NCI-H2196 (cell line): ENCODE results near the gene UQCRH.
"Not testable (repeated sequence)": the region's sequence is repeated elsewhere in the genome, so short reads cannot be mapped to it uniquely, and the experiment has no call there.

ENCODE experiments used
- DNase-seq: peaks from one replicate; lab custom pipeline; 2025; ENCODE audit not compliant: unreplicated experiment; lab: John Stamatoyannopoulos, UW

Gene UQCRH

DNA sequence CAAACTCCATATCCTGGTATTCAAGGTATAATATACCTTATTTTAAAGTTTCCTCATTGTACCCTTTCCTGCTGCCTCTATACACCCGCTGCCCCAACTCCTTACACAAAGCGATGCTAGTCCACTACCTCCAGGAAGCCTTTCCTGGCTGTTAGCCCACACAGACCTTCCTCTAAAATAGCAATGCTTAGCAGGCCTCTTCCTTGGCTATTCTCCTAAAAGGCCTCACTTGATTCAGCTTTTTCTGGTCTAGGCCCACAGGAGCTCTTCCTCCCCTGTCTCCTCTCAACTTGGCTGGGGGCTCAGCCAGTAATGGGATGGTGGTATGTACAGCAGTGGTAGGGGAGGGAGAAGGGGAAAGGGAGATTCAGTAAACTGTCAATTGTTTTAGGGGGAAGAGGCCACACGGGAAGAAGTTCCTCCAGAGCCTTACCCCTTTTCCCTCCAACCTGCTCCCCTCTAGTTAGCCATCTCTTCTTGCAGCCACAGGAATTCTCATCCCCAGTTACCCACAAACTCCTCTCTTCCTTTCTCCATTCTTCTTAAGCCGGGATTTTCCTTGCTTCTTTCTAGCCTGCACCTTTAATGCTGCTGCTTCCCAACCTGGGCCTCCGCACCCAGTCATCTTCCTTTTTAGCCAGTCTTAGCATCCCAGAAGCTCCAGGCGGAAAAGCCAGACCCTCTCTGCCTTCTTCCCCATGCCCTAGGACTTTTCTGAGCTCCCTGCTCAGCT is 2.7 kb upstream of the UQCRH start:
- DNase-seq = no peak

- DNase-seq = no peak
These were observed 2.1 kb upstream of the UQCRH start for GRCh38 chr1:46301406-46301807.

GRCh38 chr1:46301808-46302640 is 1.5 kb upstream of the UQCRH start:
- DNase-seq = no peak

DNA sequence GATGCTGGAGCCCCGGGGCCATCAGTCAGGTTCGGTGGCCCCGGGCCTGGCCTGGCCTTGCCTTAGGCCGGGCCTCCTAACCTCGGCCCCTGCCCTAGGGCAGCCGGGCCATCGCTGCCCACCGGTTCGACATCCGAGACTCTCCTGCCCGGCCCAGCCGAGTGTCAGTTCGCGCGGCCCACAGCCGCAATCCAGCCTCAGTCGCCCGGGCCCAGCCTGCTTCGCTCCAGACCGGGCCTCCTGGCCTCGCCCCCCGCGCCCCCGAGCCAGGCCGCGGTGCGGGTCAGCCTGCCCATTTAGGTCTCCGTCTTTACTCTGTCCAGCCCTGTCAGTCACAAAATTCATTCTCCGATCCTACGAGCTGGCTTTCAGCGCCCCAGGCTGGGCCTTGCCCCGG is 859 bp upstream of the UQCRH start:
- no peak for DNase-seq

DNA sequence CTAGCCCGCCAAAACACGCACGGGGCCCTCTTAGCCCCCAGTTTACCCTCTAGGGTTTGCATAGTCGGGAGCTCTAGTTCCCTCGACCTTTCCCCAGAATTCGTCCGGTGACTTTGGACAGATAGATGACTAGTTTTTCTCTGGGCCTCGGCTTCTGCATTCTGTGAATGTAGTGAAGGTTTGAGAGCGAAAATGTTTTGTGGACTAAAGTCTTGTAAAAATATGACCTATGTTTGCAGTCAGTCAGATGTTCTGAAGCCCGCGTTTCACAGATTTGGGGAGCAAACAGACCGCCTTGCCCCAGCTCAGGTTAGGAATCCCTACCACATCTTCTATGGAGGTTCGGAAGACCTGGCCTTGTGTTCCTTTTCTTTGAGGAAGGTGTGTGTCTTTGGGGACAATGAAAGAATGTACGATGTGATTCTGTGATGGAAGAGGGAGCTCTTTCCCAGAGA is 401 bp downstream of the UQCRH start:
- no peak for DNase-seq

- no peak for DNase-seq
These were observed 2.6 kb downstream of the UQCRH start for GRCh38 chr1:46306159-46306530.

- no peak for DNase-seq
These were observed 6.1 kb downstream of the UQCRH start for GRCh38 chr1:46309401-46310159.

DNA sequence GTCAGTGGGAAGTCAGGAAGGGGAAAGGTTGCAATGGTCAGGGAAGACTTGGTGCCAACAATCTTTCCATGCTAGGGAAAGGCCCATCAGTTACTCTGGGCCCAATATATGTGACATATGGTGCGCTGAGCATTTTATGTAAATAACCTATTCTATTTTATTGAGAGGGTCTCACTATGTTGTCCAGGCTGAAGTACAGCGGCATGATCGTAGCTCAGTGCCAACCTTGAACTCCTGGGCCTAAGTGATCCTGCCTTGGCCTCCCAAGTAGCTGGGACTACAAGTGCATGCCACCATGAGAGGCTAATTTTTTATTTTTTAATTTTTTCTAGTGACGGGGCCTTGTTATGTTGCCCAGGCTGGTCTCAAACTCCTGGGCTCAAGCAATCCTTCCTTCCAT is 6.8 kb downstream of the UQCRH start:
- DNase-seq = no peak

DNA sequence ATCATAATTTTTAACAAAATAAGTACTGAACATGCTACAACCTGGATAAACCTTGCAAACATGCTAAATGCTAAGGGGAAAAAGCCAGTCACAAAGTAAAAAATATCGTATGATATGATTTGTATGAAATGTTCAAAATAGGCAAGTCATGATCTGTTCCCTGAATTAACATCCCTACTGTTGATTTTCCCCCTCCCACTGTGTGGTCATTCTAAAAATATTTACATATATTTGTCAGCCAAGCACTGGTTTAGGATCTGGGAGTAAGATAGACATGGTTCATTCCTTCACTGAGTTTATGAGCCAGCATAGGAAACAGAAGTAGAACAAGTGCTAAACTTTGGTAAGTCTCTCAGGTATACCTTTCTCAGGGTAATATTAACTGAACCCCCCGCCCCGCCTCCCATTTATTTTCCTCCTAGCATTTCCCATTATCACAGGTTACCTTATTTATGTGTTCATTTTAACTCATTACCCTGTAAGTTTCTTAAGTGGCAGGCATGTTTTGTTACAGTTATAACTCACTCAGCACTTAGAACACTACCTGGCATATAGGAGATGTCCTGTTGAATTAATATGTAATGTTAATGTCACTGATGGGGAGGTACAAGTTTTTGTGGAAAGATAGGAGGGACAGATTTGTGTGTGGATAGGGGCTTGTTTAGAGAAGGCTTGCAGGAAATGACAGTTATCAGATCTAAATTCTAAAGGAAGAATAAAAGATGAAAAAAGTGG is 12.3 kb downstream of the UQCRH start:
- no peak for DNase-seq

GRCh38 chr1:46317323-46317722 is 13.8 kb downstream of the UQCRH start:
- DNase-seq = no peak

GRCh38 chr1:46319301-46319700 is 15.8 kb downstream of the UQCRH start:
- not testable (repeated sequence) for DNase-seq

- not testable (repeated sequence) for DNase-seq
These were observed 16.7 kb downstream of the UQCRH start for GRCh38 chr1:46319960-46320914.

- DNase-seq = not testable (repeated sequence)
These were observed 18.7 kb downstream of the UQCRH start for GRCh38 chr1:46322191-46322590.

- not testable (repeated sequence) for DNase-seq
These were observed 22.0 kb downstream of the UQCRH start for GRCh38 chr1:46325285-46326076.

- DNase-seq = not testable (repeated sequence)
These were observed 24.7 kb downstream of the UQCRH start for GRCh38 chr1:46328182-46328581.

- DNase-seq = not testable (repeated sequence)
These were observed 26.3 kb downstream of the UQCRH start for GRCh38 chr1:46329807-46330206.

GRCh38 chr1:46330381-46330780 is 26.9 kb downstream of the UQCRH start:
- not testable (repeated sequence) for DNase-seq

DNA sequence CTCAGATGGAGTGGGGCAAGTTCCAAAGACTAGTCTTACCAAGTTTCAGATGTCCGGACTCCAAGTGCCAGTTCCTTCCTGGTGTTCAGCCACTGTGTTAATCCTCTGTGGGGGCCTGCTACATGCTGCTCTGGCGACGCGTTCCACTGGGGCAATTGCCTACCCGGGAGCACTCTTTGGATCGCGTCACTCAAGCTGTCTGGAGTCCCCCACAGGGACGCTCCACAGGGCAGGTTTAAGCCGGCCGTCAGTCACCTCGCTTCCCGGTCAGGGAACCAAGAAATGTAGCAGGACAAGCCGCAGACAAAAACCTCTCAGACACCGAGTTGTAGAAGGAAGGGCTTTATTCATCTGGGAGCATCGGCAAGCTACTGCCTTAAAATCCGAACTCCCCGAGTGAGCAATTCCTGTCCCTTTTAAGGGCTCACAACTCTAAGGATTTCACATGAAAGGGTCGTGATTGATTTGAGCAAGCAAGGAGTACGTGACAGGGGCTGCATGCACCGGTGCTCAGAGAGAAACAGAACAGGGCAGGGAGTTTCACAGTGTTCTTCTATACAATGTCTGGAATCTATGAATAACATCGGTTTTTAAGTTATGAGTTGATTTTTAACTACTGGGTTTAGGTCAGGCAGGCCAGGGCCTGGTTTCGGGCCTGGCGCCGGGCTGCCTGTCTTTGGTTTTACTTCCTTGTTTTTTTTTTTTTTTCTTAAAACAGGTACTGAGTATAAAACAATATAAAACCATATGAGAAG is 28.5 kb downstream of the UQCRH start:
- DNase-seq = not testable (repeated sequence)
